GM19452 (cell line): Measurements from ENCODE around the gene EFNA5.

Experiments
- ATAC-seq: cut with Tn5 transposase; IDR thresholded peaks from one replicate; pipeline ENCODE4 v1.9.1; 2021; ENCODE audit not compliant: unreplicated experiment

The EFNA5 gene

DNA sequence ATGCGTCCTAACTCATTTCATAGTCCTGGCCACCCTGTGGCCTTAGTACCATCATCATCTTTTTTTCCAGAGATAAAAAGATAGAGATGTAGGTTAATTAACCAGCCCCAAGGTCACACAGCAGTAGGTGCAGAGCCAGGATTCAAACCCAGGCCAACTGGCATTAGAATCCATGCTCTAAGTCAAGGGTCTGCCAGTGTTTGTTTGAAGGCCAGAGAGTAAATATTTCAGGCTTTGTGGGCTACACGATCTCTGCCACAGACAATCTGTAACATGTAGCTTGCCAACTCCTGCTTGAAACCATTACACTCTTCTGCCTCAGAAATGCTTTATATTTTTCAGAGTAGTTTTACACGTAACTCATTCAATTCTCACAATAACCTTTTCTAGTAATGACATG, 119.6 kb downstream of the EFNA5 start:
- no peak for ATAC-seq

DNA sequence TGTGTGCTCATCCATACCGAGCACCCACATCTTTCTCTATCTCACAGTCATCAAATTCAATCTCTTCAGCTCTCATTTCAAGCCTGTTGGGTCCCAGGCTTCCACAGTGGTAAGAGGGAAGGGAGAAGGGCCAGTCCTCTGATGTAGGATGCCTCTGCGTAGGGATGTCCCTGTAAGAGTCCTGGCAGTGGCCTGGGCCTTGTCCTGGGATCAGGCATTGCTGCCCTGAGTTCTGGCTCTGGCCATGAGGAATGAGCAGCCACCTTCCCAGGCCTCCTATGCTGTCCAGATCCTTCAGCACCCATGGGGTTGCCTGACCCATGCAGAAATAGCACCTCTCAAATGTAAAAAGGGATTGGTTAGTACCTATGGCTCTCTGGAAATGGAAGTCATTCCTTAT, 121.2 kb downstream of the EFNA5 start:
- ATAC-seq: no peak

DNA sequence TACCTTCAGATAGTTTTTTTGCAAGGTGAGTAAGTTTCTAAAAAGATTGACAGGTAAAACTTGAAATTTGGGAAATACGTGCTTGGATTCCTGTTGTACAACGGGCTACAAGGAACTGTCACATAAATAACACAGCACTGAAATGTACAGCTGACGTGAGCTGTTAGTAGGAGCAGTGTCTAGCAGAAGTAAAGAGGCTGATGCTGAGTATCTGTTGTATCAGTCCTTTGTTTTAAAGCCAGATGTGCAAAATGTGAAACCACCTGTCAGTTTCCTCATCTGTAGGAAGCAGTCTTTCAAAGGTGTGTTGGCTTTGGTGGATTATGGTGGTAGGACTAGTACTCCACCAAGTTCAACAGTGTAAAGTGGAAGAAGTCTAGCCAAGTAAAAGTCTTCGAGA, 122.3 kb downstream of the EFNA5 start:
- ATAC-seq: no peak

DNA sequence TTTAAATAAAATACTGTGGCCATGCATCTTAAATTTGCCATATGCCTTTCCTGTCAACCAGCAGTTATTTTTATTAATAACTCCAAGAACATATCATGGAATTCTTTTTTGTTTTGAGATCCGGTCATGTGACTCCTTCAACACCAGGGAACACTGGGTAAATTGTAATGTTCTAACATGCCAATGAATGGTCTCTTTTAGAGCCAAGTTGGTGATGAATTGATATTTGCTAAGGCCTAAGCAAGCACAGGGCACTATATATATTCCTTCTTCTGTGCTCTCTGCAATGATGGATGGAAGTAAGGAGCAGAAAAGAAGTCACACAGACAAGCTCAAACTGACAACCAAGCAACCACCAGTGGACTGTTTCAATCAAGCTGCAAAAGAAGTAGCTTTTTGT, 124.0 kb downstream of the EFNA5 start:
- no peak for ATAC-seq

DNA sequence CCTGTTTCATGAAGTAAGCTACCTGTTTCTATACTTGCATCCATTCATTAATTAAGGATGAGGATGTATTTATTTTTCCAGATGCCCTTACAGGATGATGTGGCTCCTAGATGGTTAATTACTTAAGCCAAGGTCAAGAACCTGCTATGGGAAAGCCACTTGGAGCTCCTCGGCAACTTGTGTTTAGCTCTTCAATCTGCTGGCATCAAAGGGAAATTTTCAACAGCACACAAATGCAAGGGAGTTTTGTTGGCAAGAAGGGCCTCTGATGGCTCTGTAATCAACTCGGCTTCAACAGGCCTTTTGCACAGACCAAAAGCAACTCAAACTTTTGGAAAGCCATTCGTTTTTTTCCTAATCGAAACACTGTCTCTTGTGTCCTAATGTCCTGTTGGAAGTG, 125.3 kb downstream of the EFNA5 start:
- ATAC-seq: no peak

DNA sequence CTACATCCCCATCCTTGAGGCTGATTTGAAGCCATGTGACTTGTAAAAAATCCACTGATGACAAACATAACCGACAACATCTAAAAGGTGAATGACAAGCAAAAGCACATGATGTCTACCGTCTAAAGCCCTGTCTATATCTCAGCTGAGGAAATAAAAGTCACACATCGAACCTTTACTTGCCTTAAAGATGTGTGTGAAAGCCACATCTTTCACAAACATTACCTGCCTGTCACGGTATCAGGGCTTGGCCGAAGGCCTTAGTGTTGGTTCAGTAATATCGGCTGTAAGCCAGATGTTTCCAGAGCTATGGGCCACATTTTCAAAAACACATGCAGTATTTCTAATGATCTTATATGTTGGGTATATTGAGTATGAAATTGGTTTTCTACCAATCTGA, 125.8 kb downstream of the EFNA5 start:
- ATAC-seq: no peak

DNA sequence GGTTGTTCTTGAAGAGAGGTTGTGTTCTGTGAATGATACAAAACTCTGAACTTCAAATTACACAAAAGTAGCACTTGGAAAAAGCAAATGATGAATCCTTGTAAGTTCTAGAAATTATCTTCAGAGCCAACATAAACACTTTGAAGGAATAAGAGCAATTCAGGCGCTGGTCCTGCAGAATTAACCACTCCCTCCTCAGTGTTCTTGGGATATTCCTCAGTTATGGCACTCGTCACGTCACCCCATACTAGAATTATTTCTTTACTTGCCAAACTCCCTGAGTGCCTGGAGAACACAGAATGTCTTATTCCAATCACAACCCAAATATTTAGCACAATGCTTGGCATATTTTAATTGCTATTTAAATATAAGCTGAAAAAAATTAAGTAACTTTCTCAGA, 126.3 kb downstream of the EFNA5 start:
- ATAC-seq: no peak

DNA sequence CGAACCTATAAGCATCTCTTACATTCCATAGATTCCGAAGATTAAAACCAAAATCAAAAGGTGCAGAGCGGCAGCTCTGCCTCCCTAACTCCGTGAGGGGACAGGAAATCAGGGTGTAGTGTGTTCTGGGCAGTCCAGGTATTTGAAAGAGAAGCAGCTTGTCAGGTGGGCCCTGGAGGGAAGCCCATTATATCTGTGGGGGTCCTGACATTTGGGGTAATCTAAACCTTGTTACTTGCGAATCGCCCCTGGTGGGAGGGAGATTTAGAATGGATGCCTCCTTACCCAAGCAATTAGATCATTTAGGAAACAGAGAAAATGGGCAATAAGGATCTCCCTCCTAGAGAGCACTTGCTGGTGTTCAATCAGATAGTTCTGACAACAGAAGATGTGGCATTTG, 126.9 kb downstream of the EFNA5 start:
- ATAC-seq: no peak

DNA sequence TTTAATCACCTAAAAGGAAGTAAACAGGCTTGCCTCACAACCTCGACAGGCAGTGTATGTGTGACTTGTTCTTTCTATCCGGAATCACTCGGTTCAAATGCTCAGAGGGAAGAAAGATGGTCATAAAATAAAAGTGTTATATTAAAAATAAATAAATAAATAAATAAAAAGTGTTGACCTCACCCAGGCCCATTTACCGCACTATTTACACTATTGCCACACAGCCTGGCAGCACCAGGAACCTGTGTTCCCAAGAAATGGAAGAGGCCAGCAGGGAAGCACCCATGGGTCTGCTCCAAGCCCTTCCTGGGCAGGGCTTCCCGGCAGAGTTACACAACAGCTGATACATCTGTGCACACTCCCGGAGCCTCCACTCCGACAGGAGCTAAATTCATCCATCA, 127.9 kb downstream of the EFNA5 start:
- no peak for ATAC-seq

DNA sequence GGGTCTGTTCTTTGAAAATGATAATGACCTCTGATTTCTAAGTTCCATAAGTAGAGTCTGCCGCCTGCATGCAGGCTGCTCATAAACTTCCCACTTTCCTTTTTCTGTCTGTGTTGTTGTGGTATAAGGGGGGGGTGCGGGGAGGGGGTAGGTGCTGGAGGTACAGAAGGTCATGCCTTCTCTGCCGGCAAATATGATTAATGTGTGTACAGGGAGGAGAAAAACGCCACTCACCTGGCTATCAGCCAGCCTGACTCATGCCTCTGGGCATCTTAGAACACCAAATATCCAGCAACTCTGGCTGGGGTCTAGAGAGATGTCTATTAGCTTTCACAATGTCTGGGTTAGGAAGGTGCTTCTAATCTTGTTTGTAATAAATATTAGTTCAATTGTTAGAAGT, 128.3 kb downstream of the EFNA5 start:
- no peak for ATAC-seq

DNA sequence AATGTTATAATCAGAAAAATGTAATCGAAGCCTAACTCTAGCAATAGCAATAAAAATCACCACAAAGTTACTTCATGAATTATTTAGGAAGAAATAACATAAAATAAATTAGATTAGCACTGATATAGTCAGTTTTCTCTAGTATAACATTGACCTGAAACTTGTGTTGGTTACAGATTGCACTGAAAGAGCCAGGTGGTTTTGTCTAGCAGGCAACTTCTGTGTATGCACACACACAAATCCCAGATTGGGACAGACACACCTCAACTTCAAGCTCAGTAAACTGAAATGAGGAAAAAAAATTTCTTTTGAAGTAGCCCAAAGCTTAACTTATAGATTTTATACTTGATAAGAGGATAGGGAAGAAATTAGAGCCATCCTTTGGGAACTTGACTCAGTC, 129.3 kb downstream of the EFNA5 start:
- ATAC-seq: no peak

DNA sequence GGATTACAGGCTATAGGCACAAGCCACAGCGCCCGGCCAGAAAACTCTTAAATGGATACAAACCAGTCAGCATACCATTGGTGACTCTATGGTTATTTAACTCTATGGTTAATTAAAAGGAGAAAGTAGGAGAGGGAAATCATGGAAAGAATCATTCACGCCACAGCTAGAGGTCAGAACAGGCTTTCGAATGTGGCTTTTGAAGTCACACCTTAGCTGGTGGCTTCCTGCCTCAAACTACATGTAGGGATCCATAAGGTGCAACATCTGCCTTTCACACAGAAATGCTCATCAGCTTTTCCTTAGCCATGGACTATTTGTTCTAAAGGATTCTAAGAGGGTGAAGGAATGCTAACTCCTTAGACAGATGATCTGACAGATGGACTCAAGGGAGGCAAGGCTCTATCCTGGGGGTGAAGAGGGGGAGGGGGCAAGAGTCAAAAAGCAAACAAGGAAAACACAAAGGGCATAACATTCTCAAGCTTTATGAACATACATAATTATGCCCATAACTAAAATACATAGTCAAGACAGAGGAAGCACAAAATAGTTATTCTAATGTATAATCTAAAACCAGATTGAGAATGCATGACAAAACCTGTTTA, 130.9 kb downstream of the EFNA5 start:
- ATAC-seq: no peak

DNA sequence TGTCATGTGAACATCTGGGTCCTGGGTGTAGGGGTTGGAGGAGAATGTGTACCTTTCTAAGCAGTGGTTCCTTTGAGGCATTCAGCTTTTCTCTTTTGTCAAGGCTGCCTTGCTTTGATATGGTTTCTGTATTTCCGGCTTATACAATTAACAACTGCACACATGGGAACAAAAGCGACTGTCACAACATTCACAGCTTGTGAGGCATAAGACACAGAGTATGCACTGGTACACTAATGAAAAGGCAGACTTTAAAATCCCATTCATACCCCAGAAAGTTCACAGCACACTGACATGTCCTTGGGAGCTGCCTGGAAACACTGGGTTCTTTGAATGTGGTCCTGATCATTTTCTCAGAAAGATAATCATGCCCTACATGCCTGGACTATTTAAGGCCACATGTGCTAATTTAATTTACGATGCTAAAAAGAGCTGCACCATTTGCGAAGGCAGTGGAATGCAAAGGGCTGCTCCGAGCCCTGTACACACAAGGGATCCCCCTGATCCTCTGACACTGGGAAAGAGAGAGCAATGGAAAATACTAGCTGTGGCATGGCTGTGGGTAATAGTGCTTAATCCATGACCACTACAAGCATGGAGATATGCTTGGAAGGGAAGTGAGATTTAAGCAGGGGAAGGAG, 131.8 kb downstream of the EFNA5 start:
- no peak for ATAC-seq

DNA sequence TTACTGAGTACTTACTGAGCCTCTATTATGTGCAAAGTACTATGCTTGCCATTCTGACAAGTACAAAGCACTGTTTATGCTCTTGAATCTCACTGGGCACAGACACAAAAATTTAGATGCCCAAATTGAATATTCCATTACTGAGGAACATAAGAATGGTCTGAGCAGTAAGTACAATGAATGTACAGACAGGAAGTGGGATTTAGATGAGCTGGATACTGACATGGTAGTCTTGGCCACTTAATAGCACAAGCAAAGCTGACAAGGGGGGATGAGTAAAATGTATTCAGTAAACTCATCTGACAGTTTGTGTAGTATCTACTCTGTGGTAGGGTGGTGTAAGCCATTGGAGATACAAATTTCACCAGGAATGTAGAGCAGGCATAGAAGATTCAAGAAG, 132.4 kb downstream of the EFNA5 start:
- ATAC-seq: no peak

DNA sequence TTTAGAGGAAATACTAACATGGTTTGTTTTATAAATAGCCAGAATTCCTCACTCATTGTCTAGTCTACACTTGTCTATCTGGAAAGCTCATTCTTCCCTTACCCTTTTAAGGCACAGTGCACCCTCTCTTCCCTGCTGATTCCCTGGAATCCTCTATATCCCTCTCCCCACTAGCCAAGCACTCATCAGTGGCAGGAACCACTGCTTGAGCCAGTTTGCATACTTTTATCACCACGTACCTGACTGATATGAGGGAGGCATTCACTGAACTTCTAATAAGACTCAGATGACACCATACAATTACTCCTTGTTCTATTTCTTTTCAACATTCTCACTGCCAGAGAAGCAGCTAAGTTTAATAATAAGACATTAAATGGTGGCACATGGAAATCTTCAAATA, 134.9 kb downstream of the EFNA5 start:
- ATAC-seq: no peak

DNA sequence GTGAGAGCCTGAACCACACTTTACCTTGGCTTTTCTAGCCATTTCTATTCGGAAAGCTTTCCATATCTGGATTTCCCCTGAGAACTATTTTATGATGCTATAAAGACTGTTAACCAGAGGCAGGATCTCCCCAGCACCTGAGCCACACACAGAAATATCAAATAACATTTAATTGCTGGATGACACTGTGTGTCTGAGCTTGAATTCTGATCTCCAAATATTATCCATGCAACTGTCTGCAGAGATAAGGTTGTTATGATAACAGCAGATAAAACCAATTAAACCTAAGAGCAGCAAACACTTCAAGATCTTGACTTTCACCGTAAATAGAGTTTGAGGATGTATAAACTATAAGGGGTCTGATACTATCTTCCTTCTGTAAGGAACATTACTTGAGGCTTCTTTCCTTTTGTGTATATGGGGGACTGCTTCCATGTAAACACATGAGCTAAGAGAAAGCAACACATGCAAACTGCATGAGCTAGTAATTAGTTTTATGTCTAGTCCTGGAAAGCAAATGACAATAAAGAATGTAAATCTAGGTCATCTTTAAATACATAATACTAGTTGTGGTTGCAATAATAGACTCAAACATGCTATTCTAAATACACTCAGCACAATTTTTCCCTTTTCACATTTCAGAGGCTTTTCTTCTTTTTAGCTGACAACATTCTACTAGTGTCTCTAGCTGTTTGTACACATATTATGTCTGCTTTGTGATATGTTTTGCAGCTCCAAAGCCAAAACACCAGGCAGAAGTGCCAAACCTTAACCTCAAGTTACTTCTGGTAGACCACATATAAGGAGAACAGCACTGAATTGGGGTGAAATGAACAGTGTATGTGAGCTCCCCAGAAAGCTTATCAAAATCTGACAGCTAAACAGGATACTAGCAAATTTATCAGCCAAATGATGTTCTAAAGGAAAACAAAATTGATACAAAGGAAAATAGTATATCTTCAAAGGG, 136.5 kb downstream of the EFNA5 start:
- ATAC-seq: no peak

DNA sequence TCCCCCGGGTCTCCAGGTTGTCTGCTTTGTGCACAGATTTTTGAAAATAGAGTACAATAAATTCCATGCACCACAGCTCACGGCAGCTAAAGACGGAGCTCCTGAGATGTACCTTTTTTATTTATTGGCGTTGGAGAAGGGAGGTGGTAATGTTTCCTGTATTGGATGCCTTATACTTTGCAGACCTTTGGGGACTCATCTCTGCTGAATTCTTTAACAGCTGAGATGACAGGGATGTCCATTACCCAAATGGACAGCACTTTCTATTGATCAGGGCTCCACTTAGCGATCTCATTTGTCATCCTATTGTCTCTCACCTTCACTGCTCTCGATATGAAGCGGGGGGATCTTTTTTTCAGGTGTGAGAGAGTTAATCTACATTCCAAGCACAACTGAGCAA, 137.8 kb downstream of the EFNA5 start:
- no peak for ATAC-seq

DNA sequence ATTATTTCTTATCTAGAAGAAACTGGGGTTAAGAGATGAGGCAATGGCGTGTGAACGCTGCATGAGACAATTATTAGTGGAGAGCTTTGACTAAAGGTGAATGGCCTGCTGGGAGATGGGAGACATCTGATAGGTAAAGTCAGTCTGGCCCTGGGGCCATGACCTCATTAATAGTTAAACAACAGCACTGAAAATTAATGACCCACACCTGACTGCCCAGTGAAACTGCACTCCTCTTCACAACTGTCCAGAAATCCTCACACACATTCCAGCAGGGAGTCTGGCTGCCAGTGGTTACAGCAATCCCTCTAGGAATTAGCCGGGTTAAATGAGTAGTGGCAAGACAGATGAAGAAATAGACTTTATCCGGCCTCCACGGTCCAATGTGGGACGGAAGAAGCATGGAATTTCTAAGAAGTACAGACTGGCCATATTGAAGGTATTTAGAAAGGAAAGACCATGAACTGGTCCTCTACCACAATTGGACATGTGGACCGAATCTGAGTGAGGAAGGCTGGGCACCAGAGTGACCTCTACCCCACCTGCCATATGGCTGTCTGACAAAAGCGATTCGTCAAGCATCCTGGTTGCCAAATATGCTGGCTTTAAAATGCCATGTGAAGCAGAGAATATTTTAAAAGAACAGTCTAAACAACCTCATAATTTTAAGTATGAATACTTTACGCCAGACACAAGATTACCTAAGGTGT, 138.4 kb downstream of the EFNA5 start:
- no peak for ATAC-seq

DNA sequence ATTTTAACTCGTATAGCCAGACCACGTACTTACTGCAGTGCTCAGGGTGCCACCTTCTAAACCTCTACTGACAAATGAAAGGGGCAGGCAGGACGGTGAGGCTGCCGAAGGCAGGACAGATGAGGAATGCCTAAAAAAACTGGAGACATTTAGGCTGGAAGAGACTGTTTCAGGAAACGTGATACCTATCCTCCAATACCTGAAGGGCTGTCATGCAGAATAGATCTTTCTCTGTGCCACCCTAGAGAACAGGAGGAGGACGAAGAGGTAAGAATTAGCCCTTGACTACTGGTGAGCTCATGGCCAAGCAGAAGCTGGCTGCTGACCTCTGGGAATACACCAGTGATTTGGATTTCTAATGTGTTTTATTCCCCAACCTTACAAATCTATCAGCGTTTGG, 139.4 kb downstream of the EFNA5 start:
- ATAC-seq: no peak

DNA sequence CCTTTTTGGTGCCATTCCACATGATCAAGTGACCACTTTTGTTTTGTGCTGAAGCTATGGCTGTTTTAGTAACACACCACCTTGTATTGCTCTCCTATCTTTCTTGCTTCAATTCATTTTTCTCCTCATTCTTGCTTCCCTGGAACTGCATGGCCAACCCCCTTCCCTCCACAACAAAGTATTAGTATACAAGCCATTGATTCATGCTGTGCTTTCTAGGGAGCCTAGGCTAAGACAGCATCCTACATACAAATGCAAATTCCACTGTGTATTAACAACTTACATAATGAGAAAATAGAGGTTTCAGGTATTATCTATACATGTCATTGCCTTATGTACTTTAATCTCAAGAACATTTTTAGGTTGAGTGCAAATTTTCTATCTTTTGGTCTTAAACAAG, 141.1 kb downstream of the EFNA5 start:
- ATAC-seq: no peak

DNA sequence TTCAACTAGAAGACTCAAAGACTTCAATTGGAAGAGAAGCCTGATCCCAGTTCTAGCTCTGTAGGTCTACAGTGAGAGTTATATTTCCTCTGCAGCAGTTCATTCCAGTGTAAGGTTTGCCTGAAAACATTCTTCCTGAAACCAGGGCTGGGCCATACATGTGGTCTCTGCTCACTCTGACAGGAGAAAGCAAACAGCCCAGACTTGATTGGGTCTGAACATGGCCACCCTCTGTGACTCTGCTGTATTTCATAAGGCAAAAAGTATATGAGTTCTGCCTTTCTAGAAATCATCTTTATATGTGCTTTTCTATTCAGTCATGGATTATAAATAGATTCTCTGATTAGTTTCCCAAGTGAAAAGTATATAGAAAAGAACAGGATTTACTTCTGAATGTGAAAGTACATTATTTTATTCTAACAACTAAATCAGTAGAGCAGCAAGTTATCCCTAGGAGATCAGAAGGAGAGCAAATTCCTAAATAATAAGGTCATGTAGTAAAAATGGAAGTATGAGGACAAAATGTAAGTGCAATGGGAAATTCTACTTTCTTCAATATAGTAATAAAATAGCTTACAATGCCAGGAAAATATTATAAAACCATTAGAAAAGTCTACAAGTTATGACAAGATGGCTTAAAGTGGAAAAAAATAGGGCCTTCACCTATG, 144.3 kb downstream of the EFNA5 start:
- ATAC-seq: no peak
